GM12878 (cell line): Measurements from ENCODE around the gene EIF4B.

ENCODE experiments used
- BHLHE40 ChIP-seq, 2 experiments: fragments of 450-650 bp in 1 of 2; IDR thresholded peaks; 2 replicates each; pipeline ENCODE4 v1.6.1; 2011 to 2017; ENCODE audit warnings: low read depth in 2 of 2, borderline replicate concordance in 1 of 2, improper control_type of control experiment in 1 of 2, low read length in 1 of 2, mild to moderate bottlenecking in 1 of 2
- BMI1 ChIP-seq: fragments of 450-650 bp; IDR thresholded peaks from 2 replicates; pipeline ENCODE4 v1.6.1; 2016; ENCODE audit warnings: mild to moderate bottlenecking, moderate library complexity, borderline replicate concordance
- CTCF ChIP-seq, 3 experiments: IDR thresholded peaks in 2 of 3; conservative IDR thresholded peaks in 1 of 3; 2 replicates each; pipeline ENCODE4 v1.5.1; 2011; ENCODE audit warnings: low read depth in 3 of 3, low read length in 3 of 3, mild to moderate bottlenecking in 3 of 3, control low read depth in 2 of 3, moderate library complexity in 2 of 3, inconsistent platforms in 1 of 3, mixed read lengths in 1 of 3; ENCODE audit not compliant: control insufficient read depth in 2 of 3, insufficient read depth in 1 of 3; ENCODE audit errors: extremely low read depth in 1 of 3
- EP300 ChIP-seq, 2 experiments: fragments of 150-350 bp in 1 of 2; IDR thresholded peaks; 2 replicates each; pipeline ENCODE4 v1.6.1; 2011 to 2012; ENCODE audit warnings: low read depth in 2 of 2, low read length in 2 of 2, borderline replicate concordance in 1 of 2, improper control_type of control experiment in 1 of 2, inconsistent platforms in 1 of 2; ENCODE audit not compliant: control insufficient read depth in 1 of 2
- ESRRA ChIP-seq: IDR thresholded peaks from 2 replicates; pipeline ENCODE4 v1.6.1; 2012; ENCODE audit warnings: mild to moderate bottlenecking, low read length, improper control_type of control experiment
- EZH2 ChIP-seq: IDR thresholded peaks from 2 replicates; pipeline ENCODE4 v1.6.1; 2012; ENCODE audit warnings: low read depth, mild to moderate bottlenecking, control low read depth, inconsistent platforms, low read length, borderline replicate concordance; ENCODE audit not compliant: control insufficient read depth
- FOXK2 ChIP-seq: fragments of 450-650 bp; IDR thresholded peaks from 2 replicates; pipeline ENCODE4 v1.6.1; 2017; ENCODE audit warnings: mild to moderate bottlenecking, moderate library complexity
- JUND ChIP-seq: IDR thresholded peaks from 2 replicates; pipeline ENCODE4 v1.6.1; 2012; ENCODE audit warnings: low read depth, mild to moderate bottlenecking, low read length, improper control_type of control experiment, moderate library complexity
- PAX8 ChIP-seq: fragments of 450-650 bp; IDR thresholded peaks from 2 replicates; pipeline ENCODE4 v1.6.1; 2017; ENCODE audit warnings: mild to moderate bottlenecking, moderate library complexity
- TAF1 ChIP-seq: IDR thresholded peaks from 2 replicates; pipeline ENCODE4 v1.6.1; 2011; ENCODE audit warnings: mild to moderate bottlenecking, low read depth, low read length, borderline replicate concordance
- TCF7 ChIP-seq: IDR thresholded peaks from 2 replicates; pipeline ENCODE4 v1.6.1; 2014; ENCODE audit warnings: antibody characterized with exemption, borderline replicate concordance
- ZBTB33 ChIP-seq: fragments of 450-650 bp; IDR thresholded peaks from 2 replicates; pipeline ENCODE4 v1.6.1; 2017; ENCODE audit warnings: mild to moderate bottlenecking
- TF ChIP-seq, protein P1 (sequence below): fragments of 450-650 bp; IDR thresholded peaks from 2 replicates; pipeline ENCODE4 v1.6.1; 2017; ENCODE audit warnings: borderline replicate concordance
- TF ChIP-seq, protein P2 (sequence below): IDR thresholded peaks from 2 replicates; pipeline ENCODE4 v1.6.1; 2011; ENCODE audit warnings: low read depth, mild to moderate bottlenecking, low read length, moderate library complexity, borderline replicate concordance; ENCODE audit errors: extremely low read depth

DNA sequence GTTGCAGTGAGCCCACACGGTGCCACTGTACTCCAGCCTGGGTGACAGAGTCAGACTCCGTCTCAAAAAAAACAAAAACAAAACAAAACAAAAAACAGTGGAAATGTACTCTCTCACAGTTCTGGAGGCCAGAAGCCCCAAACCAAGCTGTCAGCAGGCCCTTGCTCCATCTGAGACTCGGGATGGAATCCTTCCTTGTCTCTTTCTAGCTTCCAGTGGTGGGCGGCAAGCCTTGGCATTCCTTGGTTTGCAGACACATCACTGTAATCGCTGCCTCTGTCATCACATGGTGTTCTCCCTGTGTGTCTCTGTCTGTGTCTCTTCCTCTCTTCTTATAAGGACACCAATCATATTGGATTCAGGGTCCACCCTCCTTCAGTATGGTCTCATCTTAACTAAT is 50.0 kb downstream of the EIF4B start:
- TF ChIP-seq TCF7 (no peak), EZH2 (no peak), CTCF (IDR thresholded peaks at IDR 0.05 in 2 of 3, conservative IDR thresholded peaks at IDR 0.05 in 1 of 3; ENCODE audit: control insufficient read depth in 2 of 3, extremely low read depth in 1 of 3, insufficient read depth in 1 of 3, low read depth in 3 of 3, low read length in 3 of 3) (no peak), BHLHE40 (IDR thresholded peaks at IDR 0.05; ENCODE audit: borderline replicate concordance in 1 of 2, low read depth in 2 of 2, low read length in 1 of 2) (no peak), TAF1 (no peak), JUND (no peak), ESRRA (no peak), ZBTB33 (no peak), PAX8 (no peak), BMI1 (no peak), FOXK2 (no peak), EP300 (IDR thresholded peaks at IDR 0.05; ENCODE audit: borderline replicate concordance in 1 of 2, control insufficient read depth in 1 of 2, low read depth in 2 of 2, low read length in 2 of 2) (no peak)
- TF ChIP-seq, protein P1, sequence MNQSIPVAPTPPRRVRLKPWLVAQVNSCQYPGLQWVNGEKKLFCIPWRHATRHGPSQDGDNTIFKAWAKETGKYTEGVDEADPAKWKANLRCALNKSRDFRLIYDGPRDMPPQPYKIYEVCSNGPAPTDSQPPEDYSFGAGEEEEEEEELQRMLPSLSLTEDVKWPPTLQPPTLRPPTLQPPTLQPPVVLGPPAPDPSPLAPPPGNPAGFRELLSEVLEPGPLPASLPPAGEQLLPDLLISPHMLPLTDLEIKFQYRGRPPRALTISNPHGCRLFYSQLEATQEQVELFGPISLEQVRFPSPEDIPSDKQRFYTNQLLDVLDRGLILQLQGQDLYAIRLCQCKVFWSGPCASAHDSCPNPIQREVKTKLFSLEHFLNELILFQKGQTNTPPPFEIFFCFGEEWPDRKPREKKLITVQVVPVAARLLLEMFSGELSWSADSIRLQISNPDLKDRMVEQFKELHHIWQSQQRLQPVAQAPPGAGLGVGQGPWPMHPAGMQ = no peak
- TF ChIP-seq, protein P2, sequence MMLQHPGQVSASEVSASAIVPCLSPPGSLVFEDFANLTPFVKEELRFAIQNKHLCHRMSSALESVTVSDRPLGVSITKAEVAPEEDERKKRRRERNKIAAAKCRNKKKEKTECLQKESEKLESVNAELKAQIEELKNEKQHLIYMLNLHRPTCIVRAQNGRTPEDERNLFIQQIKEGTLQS = no peak
